ENCODE data around the gene MBNL2. TPM values are rescaled to one million over a fixed set of nuclear protein-coding genes. Genes with fewer than 3 reads are reported as not detected.

Gene MBNL2
- total and polyA plus RNA-seq, 2 donors from 2014 or later: 18.8 to 70.5 TPM

DNA sequence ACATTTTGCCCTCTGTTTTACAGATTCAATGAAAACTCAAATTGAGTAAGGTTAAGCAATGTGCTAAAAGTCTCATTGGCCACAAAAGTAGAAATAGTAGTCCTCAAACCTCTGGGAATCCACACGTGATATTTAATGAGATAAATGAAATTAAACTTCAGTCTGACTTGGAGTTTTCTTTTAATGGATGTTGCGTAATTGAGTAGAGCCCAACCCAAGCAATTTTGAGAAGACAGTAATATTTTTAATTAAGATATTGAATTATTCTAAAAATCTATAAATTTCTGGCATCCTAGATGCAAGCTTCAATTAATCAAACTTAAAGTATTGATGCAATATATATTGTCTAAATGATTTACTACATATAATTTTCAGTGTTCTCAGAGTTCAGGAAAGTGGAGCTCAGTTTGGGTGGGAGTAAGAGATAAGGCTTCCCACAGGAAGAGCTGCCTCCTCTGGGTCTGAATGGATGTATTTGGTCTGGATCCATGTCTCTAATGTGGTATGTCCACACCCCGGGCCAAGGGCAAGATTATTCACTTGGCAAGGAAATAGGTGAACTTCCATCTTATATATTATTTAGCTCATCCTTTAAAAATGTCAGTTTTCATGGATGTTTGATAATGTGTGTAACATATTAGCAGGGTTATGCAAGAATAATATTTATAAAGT, 6.9 kb downstream of the MBNL2 start:
- H3K4me1 ChIP-seq (ENCODE audit: control insufficient read depth in 2 of 3, insufficient read depth in 2 of 3, low read depth in 1 of 3, low read length in 3 of 3): peaks cover 7 to 30% (median 10%) of the 10 kb centered on the region in 3 donors
- no peak for FAIRE-seq
- no peak overlapping the region for H3K4me3 ChIP-seq (ENCODE audit: low read length in 3 of 3)
- no peaks in the 10 kb centered on the region for H3K9me3 ChIP-seq (ENCODE audit: control insufficient read depth in 2 of 3, insufficient read depth in 1 of 3, low read length in 3 of 3)
- peak overlapping the region in 1 of 2 donors; percentile 17 for H3K27ac ChIP-seq (ENCODE audit: low read depth in 2 of 2, low read length in 2 of 2)
- H3K36me3 ChIP-seq (ENCODE audit: control insufficient read depth in 2 of 3, insufficient read depth in 3 of 3, low read length in 3 of 3): peaks cover 0 to 10% (median 3%) of the 10 kb centered on the region in 3 donors
- DNase-seq: no peak
- no peaks in the 10 kb centered on the region for H3K27me3 ChIP-seq (ENCODE audit: control insufficient read depth, insufficient read depth, low read length)
- H3K9ac ChIP-seq (ENCODE audit: low read length in 3 of 3): no peak overlapping the region
- TF ChIP-seq, protein P1, sequence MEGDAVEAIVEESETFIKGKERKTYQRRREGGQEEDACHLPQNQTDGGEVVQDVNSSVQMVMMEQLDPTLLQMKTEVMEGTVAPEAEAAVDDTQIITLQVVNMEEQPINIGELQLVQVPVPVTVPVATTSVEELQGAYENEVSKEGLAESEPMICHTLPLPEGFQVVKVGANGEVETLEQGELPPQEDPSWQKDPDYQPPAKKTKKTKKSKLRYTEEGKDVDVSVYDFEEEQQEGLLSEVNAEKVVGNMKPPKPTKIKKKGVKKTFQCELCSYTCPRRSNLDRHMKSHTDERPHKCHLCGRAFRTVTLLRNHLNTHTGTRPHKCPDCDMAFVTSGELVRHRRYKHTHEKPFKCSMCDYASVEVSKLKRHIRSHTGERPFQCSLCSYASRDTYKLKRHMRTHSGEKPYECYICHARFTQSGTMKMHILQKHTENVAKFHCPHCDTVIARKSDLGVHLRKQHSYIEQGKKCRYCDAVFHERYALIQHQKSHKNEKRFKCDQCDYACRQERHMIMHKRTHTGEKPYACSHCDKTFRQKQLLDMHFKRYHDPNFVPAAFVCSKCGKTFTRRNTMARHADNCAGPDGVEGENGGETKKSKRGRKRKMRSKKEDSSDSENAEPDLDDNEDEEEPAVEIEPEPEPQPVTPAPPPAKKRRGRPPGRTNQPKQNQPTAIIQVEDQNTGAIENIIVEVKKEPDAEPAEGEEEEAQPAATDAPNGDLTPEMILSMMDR (IDR thresholded peaks at IDR 0.05; ENCODE audit: borderline replicate concordance, extremely low read depth, insufficient read depth): no peak
- intact Hi-C loops (cut with DNase I): loop anchor here (10.0 kb wide), 1 partner anchor 106 kb away; no protein-coding TSS in a partner anchor

DNA sequence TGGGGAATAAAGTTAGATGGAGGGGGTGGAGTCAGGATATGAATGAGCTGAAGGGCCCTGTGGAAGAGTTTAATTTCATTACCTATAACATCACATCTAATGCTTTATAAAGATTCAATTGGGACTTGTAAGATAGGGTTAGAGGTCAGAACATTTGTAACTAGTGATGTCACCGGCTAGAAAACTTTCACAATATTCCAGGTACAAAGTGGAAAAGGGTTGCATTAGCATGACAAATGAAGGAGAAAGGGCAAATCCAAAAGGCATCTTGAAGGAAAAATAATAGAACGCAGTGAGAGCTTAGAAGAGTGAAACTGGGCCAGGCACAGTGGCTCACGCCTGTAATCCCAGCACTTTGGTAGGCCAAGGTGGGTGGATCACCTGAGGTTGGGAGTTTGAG, 7.6 kb downstream of the MBNL2 start:
- no peak for FAIRE-seq
- TF ChIP-seq, protein P1 (IDR thresholded peaks at IDR 0.05; ENCODE audit: borderline replicate concordance, extremely low read depth, insufficient read depth): no peak
- Histone ChIP-seq H3K4me3 (ENCODE audit: low read length in 3 of 3) (no peak overlapping the region), H3K36me3 (ENCODE audit: control insufficient read depth in 2 of 3, insufficient read depth in 3 of 3, low read length in 3 of 3) (peaks cover 0 to 10% (median 5%) of the 10 kb centered on the region in 3 donors), H3K27ac (ENCODE audit: low read depth in 2 of 2, low read length in 2 of 2) (peak overlapping the region in 1 of 2 donors; percentile 17), H3K4me1 (ENCODE audit: control insufficient read depth in 2 of 3, insufficient read depth in 2 of 3, low read depth in 1 of 3, low read length in 3 of 3) (peaks cover 7 to 30% (median 15%) of the 10 kb centered on the region in 3 donors), H3K9ac (ENCODE audit: low read length in 3 of 3) (no peak overlapping the region), H3K27me3 (ENCODE audit: control insufficient read depth, insufficient read depth, low read length) (no peaks in the 10 kb centered on the region), H3K9me3 (ENCODE audit: control insufficient read depth in 2 of 3, insufficient read depth in 1 of 3, low read length in 3 of 3) (no peaks in the 10 kb centered on the region)
- no peak for DNase-seq
- intact Hi-C loops (cut with DNase I): loop anchor here (10.0 kb wide), 1 partner anchor 105 kb away; no protein-coding TSS in a partner anchor

DNA sequence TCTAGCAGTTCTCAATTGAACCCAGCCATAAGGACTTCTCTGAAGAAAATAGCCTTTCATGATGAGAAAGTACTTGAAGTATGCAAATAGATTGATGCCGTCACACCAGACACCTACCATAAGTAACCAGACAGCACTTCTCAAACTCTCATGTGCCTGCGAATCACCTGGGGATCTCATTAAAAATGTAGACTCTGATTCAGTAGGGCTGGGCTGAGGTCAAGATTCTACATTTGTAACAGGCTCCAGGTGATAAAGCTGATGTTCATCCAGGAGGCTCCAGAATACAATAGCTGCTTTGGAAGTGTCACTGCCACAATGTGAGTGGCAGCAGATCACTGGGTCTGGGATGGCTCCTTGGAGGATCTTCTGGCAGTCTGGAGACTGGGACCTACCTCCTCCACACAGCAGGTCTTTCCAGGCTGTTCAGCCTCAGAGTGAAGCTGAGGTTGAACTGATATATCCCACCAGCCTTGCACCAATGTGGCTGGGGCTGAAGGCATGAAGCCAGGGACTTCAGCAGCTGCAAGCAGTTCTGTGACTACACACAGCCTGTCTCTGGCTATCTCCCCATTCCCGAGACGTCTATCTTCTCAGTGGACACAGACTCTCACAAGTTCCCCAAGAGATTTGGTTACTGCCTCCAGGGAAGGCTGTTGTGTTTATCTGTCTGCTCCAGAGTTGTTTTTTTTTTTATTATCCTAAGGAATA, 9.1 kb downstream of the MBNL2 start:
- DNase-seq (no peak), FAIRE-seq (no peak)
- Histone ChIP-seq H3K9me3 (ENCODE audit: control insufficient read depth in 2 of 3, insufficient read depth in 1 of 3, low read length in 3 of 3) (no peaks in the 10 kb centered on the region), H3K4me3 (ENCODE audit: low read length in 3 of 3) (no peak overlapping the region), H3K9ac (ENCODE audit: low read length in 3 of 3) (no peak overlapping the region), H3K4me1 (ENCODE audit: control insufficient read depth in 2 of 3, insufficient read depth in 2 of 3, low read depth in 1 of 3, low read length in 3 of 3) (peaks cover 0 to 32% (median 24%) of the 10 kb centered on the region in 3 donors), H3K27me3 (ENCODE audit: control insufficient read depth, insufficient read depth, low read length) (no peaks in the 10 kb centered on the region), H3K27ac (ENCODE audit: low read depth in 2 of 2, low read length in 2 of 2) (peak overlapping the region in 1 of 2 donors; percentile 8), H3K36me3 (ENCODE audit: control insufficient read depth in 2 of 3, insufficient read depth in 3 of 3, low read length in 3 of 3) (peaks cover 0 to 10% (median 5%) of the 10 kb centered on the region in 3 donors)
- intact Hi-C loops (cut with DNase I): no loop called here
- TF ChIP-seq, protein P1 (IDR thresholded peaks at IDR 0.05; ENCODE audit: borderline replicate concordance, extremely low read depth, insufficient read depth): no peak

All from kidney (tissue), 14 donors.